A549 (cell line): Measurements from ENCODE around the gene CENPV.

Experiments
- BHLHE40 ChIP-seq: IDR thresholded peaks from 2 replicates; pipeline ENCODE4 v1.6.1; 2012; ENCODE audit warnings: low read depth, low read length, inconsistent platforms
- CEBPB ChIP-seq, 2 experiments: fragments of >200 bp in 1 of 2; sonication (Bioruptor Twin) in 1 of 2; formaldehyde crosslinking in 1 of 2; IDR thresholded peaks; 2 replicates each; pipeline ENCODE4 v1.6.1; 2012 to 2016
- CTCF ChIP-seq: fragments of >200 bp; sonication (Bioruptor Twin); formaldehyde crosslinking; IDR thresholded peaks from 3 replicates; pipeline ENCODE4 v1.5.1; 2016
- EP300 ChIP-seq, 2 experiments: fragments of >200 bp; sonication (Bioruptor Twin); formaldehyde crosslinking; IDR thresholded peaks; 2 replicates in 1 of 2; 3 replicates in 1 of 2; pipeline ENCODE4 v1.6.1; 2016 to 2017
- JUN ChIP-seq, 2 experiments: fragments of >200 bp; sonication (Bioruptor Twin); formaldehyde crosslinking; IDR thresholded peaks; 2 replicates in 1 of 2; 3 replicates in 1 of 2; pipeline ENCODE4 v1.6.1; 2016 to 2017
- MYC ChIP-seq: IDR thresholded peaks from 2 replicates; pipeline ENCODE4 v1.6.1; 2012; ENCODE audit warnings: mild to moderate bottlenecking, inconsistent platforms, low read length, improper control_type of control experiment, borderline replicate concordance
- POLR2A ChIP-seq: IDR thresholded peaks from 2 replicates; pipeline ENCODE4 v1.6.1; 2012; ENCODE audit warnings: mild to moderate bottlenecking, low read length
- RCOR1 ChIP-seq: fragments of 150-350 bp; IDR thresholded peaks from 2 replicates; pipeline ENCODE4 v1.6.1; 2014; ENCODE audit warnings: antibody characterized with exemption, low read length, low read depth
- REST ChIP-seq: fragments of 200-600 bp; sonication (generic); IDR thresholded peaks from 2 replicates; pipeline ENCODE4 v1.6.1; 2016; ENCODE audit warnings: antibody characterized with exemption, mild to moderate bottlenecking, moderate library complexity

GRCh38 chr17:16300554-16300953, 52.7 kb downstream of the CENPV start:
- TF ChIP-seq POLR2A (no peak), JUN (IDR thresholded peaks at IDR 0.05) (no peak), CTCF (no peak), MYC (no peak), REST (no peak), RCOR1 (no peak), CEBPB (IDR thresholded peaks at IDR 0.05) (no peak), EP300 (IDR thresholded peaks at IDR 0.05) (no peak), BHLHE40 (no peak)
